Hepatocyte (in vitro differentiated cells): ENCODE data around the gene KCNJ15.

Experiments used
- EZH2 ChIP-seq: fragments of 200-600 bp; sonication (generic); IDR thresholded peaks from 2 replicates; pipeline ENCODE4 v1.6.1; 2016; ENCODE audit warnings: antibody characterized with exemption, mild to moderate bottlenecking, borderline replicate concordance
- EZH2phosphoT487 ChIP-seq: fragments of 200-600 bp; sonication (generic); IDR thresholded peaks from one replicate; pipeline ENCODE4 v1.6.1; 2018; ENCODE audit warnings: antibody characterized with exemption, mild to moderate bottlenecking, low read depth, moderate library complexity; ENCODE audit not compliant: unreplicated experiment, severe bottlenecking
- TF ChIP-seq, protein P1 (sequence below): fragments of 200-600 bp; sonication (generic); IDR thresholded peaks from 2 replicates; pipeline ENCODE4 v1.5.1; 2016; ENCODE audit warnings: antibody characterized with exemption, mild to moderate bottlenecking; ENCODE audit not compliant: poor library complexity

DNA sequence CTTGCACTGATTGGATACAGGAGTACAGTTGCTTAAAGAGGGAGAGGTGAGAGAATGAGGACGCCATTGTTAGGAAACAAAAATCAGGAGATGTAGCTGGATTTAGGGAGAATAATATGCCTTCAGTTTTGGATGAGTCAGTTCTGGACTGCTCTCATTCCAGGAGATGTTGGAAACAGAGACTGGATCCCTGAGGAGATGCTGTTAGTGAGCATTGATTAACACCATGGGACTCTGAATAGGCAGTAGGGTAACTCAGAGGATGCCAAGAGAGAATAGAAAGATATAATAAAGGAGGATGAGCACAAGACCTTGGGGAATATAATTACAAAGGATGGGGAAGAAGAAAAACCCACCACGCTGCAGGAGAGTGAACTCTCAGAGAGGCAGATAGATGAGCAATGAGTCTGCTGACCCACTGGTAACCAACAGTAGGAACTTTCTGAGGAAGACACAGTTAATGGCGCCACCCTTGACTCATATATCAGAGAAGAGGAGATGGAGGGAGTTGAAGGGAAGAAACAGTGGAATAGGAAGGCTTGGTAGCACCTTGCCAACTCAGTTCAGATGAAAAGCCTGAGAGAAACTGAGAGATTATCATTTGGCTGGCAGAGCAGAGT lies 10.5 kb downstream of the KCNJ15 start:
- TF ChIP-seq, protein P1, sequence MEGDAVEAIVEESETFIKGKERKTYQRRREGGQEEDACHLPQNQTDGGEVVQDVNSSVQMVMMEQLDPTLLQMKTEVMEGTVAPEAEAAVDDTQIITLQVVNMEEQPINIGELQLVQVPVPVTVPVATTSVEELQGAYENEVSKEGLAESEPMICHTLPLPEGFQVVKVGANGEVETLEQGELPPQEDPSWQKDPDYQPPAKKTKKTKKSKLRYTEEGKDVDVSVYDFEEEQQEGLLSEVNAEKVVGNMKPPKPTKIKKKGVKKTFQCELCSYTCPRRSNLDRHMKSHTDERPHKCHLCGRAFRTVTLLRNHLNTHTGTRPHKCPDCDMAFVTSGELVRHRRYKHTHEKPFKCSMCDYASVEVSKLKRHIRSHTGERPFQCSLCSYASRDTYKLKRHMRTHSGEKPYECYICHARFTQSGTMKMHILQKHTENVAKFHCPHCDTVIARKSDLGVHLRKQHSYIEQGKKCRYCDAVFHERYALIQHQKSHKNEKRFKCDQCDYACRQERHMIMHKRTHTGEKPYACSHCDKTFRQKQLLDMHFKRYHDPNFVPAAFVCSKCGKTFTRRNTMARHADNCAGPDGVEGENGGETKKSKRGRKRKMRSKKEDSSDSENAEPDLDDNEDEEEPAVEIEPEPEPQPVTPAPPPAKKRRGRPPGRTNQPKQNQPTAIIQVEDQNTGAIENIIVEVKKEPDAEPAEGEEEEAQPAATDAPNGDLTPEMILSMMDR, result no peak
- TF ChIP-seq EZH2phosphoT487 (no peak), EZH2 (no peak)
